ENCODE measurements around the gene EXTL1. TPM values are rescaled to one million over a fixed set of nuclear protein-coding genes. Genes with fewer than 3 reads are reported as not detected.

The EXTL1 gene
- total RNA-seq, 4 donors from 2014 or later = 0.33 to 2.1 (median 0.97) TPM; not detected in 1

DNA sequence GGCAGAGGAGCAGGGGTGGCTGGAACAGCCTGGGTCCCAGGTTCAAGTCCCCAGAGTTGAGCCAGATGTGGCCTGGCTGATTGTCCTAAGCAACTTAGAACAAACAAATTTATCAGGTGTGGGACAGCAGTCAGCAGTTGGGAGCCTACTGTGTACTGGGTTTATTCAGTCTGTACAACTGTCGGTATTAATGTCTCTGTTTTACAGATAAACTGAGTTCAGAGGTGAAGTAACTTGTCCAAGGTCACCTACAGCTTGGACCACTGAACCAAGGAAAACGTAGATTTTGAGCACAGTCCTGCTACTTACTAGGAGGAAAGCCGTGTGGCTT, 60.4 kb downstream of the EXTL1 start:
- intact Hi-C loops (cut with DNase I) = no loop called here
- DNase-seq (ENCODE audit: extremely low spot score) = no peak

GRCh38 chr1:26083208-26083607, 61.6 kb downstream of the EXTL1 start:
- H3K4me3 ChIP-seq = no peak overlapping the region
- no peak for TF ChIP-seq POLR2AphosphoS5 (IDR thresholded peaks at IDR 0.05)
- TF ChIP-seq CTCF (IDR thresholded peaks at IDR 0.05) = no peak
- no peak for TF ChIP-seq POLR2A (IDR thresholded peaks at IDR 0.05; ENCODE audit: low read depth)
- no peak for TF ChIP-seq EP300 (IDR thresholded peaks at IDR 0.05)
- H3K27ac ChIP-seq (replicated peaks in 1 of 4) = no peak overlapping the region
- H3K9me3 ChIP-seq = no peaks in the 10 kb centered on the region
- 60% methylated on average over 5 of the region's 5 CpGs for WGBS
- no peaks in the 10 kb centered on the region for H3K36me3 ChIP-seq
- intact Hi-C loops (cut with DNase I) = no loop called here
- no peak for DNase-seq (ENCODE audit: extremely low spot score)
- H3K4me1 ChIP-seq = peaks cover 0 to 4% (median 0%) of the 10 kb centered on the region in 4 donors
- peaks cover 0 to 34% (median 2%) of the 10 kb centered on the region in 4 donors for H3K27me3 ChIP-seq

More for the DNA sequence above, 60.4 kb downstream of the EXTL1 start:
- Histone ChIP-seq H3K27ac (replicated peaks in 1 of 4) (no peak overlapping the region), H3K27me3 (peaks cover 0 to 30% (median 2%) of the 10 kb centered on the region in 4 donors), H3K4me3 (no peak overlapping the region), H3K4me1 (peaks cover 0 to 4% (median 0%) of the 10 kb centered on the region in 4 donors), H3K9me3 (no peaks in the 10 kb centered on the region), H3K36me3 (no peaks in the 10 kb centered on the region)
- 82% methylated on average over 3 of the region's 3 CpGs for WGBS
- TF ChIP-seq POLR2A (IDR thresholded peaks at IDR 0.05; ENCODE audit: low read depth) (no peak), CTCF (IDR thresholded peaks at IDR 0.05) (no peak), EP300 (IDR thresholded peaks at IDR 0.05) (no peak), POLR2AphosphoS5 (IDR thresholded peaks at IDR 0.05) (no peak)

GRCh38 chr1:26084091-26084561, 62.6 kb downstream of the EXTL1 start:
- 70% methylated on average over 2 of the region's 2 CpGs for WGBS
- no peaks in the 10 kb centered on the region for H3K9me3 ChIP-seq
- intact Hi-C loops (cut with DNase I) = no loop called here
- H3K4me3 ChIP-seq = no peak overlapping the region
- no peak for TF ChIP-seq POLR2A (IDR thresholded peaks at IDR 0.05; ENCODE audit: low read depth)
- no peak for TF ChIP-seq CTCF (IDR thresholded peaks at IDR 0.05)
- no peak for TF ChIP-seq EP300 (IDR thresholded peaks at IDR 0.05)
- no peak for TF ChIP-seq POLR2AphosphoS5 (IDR thresholded peaks at IDR 0.05)
- H3K27ac ChIP-seq (replicated peaks in 1 of 4) = no peak overlapping the region
- H3K27me3 ChIP-seq = peaks cover 0 to 42% (median 2%) of the 10 kb centered on the region in 4 donors
- H3K36me3 ChIP-seq = no peaks in the 10 kb centered on the region
- H3K4me1 ChIP-seq = peaks cover 0 to 3% (median 0%) of the 10 kb centered on the region in 4 donors
- no peak for DNase-seq (ENCODE audit: extremely low spot score)

DNA sequence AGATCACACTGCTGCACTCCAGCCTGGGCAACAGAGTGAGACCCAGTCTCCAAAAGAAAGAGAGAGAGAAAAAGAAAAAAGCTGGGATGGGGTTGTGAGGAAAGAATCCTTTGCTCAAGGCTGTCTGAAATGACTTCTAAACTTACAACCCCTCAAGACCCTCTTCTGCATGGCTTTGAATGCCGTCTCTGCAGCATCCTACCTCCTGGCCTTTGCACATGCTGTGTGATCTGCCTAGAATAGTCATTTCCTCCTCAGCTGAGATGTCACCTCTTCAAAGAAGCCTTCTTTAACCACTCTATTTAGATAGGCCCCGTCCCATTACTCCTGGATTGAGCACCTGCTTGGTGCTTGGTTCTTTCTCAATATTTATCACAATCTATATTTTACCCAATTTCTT, 63.3 kb downstream of the EXTL1 start:
- H3K4me1 ChIP-seq = no peaks in the 10 kb centered on the region
- intact Hi-C loops (cut with DNase I) = no loop called here
- no peak overlapping the region for H3K4me3 ChIP-seq
- no peak overlapping the region for H3K27ac ChIP-seq (replicated peaks in 1 of 4)
- peaks cover 0 to 49% (median 2%) of the 10 kb centered on the region in 4 donors for H3K27me3 ChIP-seq
- WGBS = 81% methylated on average over 2 of the region's 2 CpGs
- no peaks in the 10 kb centered on the region for H3K36me3 ChIP-seq
- no peaks in the 10 kb centered on the region for H3K9me3 ChIP-seq
- DNase-seq (ENCODE audit: extremely low spot score) = no peak
- TF ChIP-seq EP300 (IDR thresholded peaks at IDR 0.05) = no peak
- TF ChIP-seq POLR2AphosphoS5 (IDR thresholded peaks at IDR 0.05) = no peak
- no peak for TF ChIP-seq CTCF (IDR thresholded peaks at IDR 0.05)
- TF ChIP-seq POLR2A (IDR thresholded peaks at IDR 0.05; ENCODE audit: low read depth) = no peak

Small RNAs within 50 kb of the gene (small RNA-seq; reads per million reads assigned to genes)
- gene RF00283 (0 reads per million in 3 donors), gene RF00492 (0 reads per million in 3 donors)

Other genes with a start within 250 kb of the EXTL1 start
- gene SELENON, start 221.6 kb upstream of the EXTL1 start, total RNA-seq = 10 to 100 TPM; 35.3 to 75.1 (median 50.5) TPM
- 100 to 1,000 TPM in 2 of 4 donors, 10 to 100 TPM in 2; 91.1 to 107 (median 101) TPM for gene MTFR1L, start 201.8 kb upstream of the EXTL1 start, total RNA-seq
- not detected for gene AUNIP, start 162.3 kb upstream of the EXTL1 start, total RNA-seq
- gene PAQR7, start 146.1 kb upstream of the EXTL1 start, total RNA-seq = 1 to 10 TPM; 4.6 to 9.3 (median 8.0) TPM
- gene STMN1, start 115.4 kb upstream of the EXTL1 start, total RNA-seq = 10 to 100 TPM; 15.0 to 25.7 (median 16.8) TPM
- gene PAFAH2, start 23.7 kb upstream of the EXTL1 start, total RNA-seq = 1 to 10 TPM; 6.1 to 10.0 (median 9.2) TPM
- gene SLC30A2, start 24.3 kb downstream of the EXTL1 start, total RNA-seq = under 1 TPM in 1 of 4 donors, not detected in 3; 0.17 TPM
- 1 to 10 TPM in 2 of 4 donors, under 1 TPM in 1, not detected in 1; 0.42 to 4.1 (median 2.1) TPM for gene TRIM63, start 45.9 kb downstream of the EXTL1 start, total RNA-seq
- 1 to 10 TPM; 5.1 to 6.4 (median 5.7) TPM for gene PDIK1L, start 90.0 kb downstream of the EXTL1 start, total RNA-seq
- gene FAM110D, start 137.3 kb downstream of the EXTL1 start, total RNA-seq = 10 to 100 TPM in 2 of 4 donors, 1 to 10 TPM in 2; 2.9 to 17.9 (median 11.6) TPM
- gene C1orf232, start 147.2 kb downstream of the EXTL1 start, total RNA-seq = not detected
- gene ZNF593, start 148.1 kb downstream of the EXTL1 start, total RNA-seq = 10 to 100 TPM; 10.4 to 41.6 (median 22.5) TPM
- gene ZNF593OS, start 150.1 kb downstream of the EXTL1 start, total RNA-seq = not detected
- gene CNKSR1, start 155.7 kb downstream of the EXTL1 start, total RNA-seq = 1 to 10 TPM; 1.4 to 2.6 (median 1.9) TPM
- gene CATSPER4, start 168.8 kb downstream of the EXTL1 start, total RNA-seq = not detected
- 1 to 10 TPM; 3.0 to 6.3 (median 4.8) TPM for gene CEP85, start 212.4 kb downstream of the EXTL1 start, total RNA-seq

Measured in esophagus muscularis mucosa (tissue), 4 donors.